Activated CD4-positive, alpha-beta T cell treated with anti-CD3 and anti-CD28 coated beads, Interleukin-2, amount 50 U/mL, for 4 hours (primary cell): ENCODE data around the gene SYTL4.

Source experiments
- DNase-seq, 2 experiments: peaks; one replicate each; pipeline ENCODE4 v3.0.0-alpha.2; 2020

Gene SYTL4

GRCh38 chrX:100687546-100687945 is 44.4 kb downstream of the SYTL4 start:
- no peak for DNase-seq

DNA sequence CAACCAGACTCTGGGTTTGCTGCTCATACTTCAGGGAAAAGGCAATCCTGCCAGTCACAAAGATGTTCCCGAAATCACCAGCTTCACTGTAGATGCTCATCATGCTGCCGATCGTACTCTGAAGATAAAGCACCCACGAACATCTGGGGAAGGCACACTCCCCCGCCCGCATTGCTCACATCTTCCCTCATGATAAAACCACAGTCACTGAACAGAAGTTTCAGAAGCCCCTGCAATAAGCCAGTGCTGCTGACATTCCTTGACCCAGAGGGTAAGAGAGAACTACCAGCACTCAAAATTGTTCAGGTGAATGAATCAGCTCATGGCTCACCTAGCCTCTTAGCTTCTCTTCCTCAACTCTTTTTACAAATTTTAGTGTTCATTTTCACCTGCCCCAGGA is 44.8 kb downstream of the SYTL4 start:
- peak in 1 of 2 experiments; percentile 5 for DNase-seq

DNA sequence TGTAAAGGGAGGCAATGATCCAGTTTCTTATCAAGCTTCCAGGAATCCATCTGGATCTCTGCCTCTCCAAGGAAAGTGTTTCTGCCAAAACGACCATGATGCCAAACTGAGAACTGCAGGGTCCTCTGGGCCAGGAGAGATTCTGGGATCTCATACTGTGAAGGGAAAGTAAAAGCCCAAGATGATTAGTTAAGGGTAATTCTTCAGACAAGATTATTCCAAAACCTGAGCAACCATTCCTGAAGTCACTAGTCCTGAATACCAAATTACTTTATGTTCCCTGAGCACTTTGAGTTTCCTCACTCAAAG is 46.0 kb downstream of the SYTL4 start:
- no peak for DNase-seq

DNA sequence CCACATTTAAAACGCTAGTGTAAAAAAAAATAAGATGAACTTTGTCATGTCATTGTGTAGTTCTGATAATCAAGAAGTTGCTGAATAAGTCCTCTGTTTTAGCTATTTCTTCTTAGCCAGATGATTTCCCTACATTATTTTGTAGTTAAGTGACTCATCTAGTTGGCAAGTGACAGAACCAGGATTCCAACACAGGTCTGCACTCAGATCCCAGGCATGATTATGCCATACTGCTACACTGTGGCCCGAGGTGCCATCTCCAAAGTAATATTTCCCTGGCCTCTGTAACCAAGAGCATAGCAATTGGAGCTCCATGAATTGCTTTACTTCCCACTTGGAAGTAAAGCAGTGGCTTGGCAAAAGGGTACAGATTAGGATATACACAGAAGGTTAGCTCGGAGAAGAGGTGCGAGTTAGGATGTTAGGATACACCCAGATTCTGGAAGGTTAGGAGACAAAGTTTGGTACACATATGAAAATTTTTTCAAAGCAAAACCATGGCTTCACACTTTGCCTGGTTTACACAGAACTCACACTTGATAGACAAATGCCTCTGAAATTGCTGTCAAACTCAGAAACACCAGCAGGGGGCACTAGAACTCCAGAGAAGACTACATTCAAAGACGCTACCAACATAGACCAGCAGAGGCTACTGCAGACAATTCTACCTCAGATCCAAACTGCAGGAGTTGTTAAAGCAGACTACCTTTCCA is 46.5 kb downstream of the SYTL4 start:
- DNase-seq: peak; percentile 46 to 48

DNA sequence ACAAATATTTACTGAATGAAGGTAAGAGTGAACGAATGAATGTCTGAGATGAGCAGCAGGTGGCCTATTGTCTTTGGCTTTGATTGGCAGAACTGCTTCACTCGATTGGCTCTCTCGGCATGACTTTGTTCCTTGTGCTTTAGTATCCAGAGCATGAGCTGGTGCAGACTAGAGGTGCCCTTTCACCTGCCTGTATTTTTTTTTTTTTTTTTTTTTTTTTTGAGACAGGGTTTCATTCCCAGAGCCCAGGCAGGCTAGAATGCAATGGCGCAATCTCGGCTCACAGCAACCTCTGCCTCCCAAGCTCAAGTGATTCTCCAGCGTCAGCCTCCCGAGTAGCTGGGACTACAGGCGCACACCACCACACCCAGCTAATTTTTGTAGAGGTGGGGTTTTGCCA is 49.0 kb downstream of the SYTL4 start:
- DNase-seq: no peak

- no peak for DNase-seq
Measured at GRCh38 chrX:100681599-100681998, 50.3 kb downstream of the SYTL4 start.

DNA sequence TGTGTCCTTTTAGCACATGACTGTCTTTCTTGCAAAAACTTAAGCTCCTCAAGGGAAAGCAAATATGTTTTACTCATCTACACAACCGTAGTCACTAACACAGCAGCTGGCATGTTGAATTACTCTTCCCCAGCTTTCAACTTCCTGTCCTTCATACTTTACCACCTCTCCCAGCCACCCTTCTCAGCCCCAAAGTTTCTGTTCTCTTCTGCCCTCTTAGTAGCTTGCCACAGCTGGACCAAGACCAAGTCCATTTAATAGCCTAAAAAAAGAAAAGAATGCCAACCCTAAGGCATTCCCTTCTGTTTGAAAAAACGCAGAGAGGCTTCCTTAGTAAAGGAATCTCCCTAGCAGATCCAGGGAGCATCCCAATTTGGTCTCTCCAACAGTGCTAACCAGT is 51.2 kb downstream of the SYTL4 start:
- no peak for DNase-seq

- no peak for DNase-seq
Measured at GRCh38 chrX:100677611-100678181, 54.2 kb downstream of the SYTL4 start.

- no peak for DNase-seq
Measured at GRCh38 chrX:100674705-100675104, 57.2 kb downstream of the SYTL4 start.

DNA sequence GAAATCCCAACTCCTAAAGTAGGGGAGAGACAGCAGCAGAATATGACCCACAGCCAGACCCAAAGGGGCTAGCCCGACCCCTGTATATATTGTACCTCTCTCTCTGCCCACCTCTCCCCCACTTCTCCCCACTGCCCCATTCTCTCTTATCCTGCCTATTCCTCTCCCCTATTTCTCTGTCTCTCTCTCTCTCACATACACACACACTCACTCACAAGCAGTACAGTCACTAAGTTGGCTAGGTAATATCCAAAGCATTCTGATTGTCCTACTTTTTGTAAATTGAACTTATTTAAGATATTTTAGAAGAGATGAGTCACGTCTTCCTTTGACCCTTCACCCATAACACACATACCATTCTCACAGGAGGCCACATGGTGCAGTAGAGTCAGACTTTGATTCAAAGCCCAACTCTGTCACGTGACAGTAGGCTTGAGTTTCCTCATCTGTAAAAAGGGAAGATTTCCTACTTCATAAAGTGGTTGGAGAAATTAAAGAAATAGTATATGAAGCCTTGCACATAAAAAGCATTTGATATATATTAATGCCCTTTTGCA is 58.4 kb downstream of the SYTL4 start:
- DNase-seq: no peak

DNA sequence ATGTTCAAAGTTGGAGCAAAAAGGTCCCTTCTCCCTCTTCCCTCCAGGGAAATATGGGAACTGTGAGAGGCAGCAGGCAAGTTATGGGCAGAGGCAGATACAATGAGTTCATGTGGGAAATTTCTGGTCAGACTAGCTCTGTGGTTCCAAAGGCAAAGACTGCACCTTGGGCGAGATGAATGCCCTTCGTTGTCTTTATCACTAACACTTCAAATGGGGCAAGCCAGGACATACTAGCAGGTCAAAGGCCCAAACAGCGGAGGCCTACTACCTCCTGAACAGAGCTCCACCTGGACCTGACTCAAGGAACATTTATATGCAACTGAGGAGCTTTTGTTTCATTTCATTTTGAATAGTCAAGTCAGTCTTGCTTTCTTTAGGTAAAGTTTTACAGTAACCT is 59.0 kb downstream of the SYTL4 start:
- DNase-seq: no peak

- no peak for DNase-seq
Measured at GRCh38 chrX:100663642-100664041, 68.3 kb downstream of the SYTL4 start.

GRCh38 chrX:100662796-100663195 is 69.1 kb downstream of the SYTL4 start:
- no peak for DNase-seq

GRCh38 chrX:100662170-100662569 is 69.8 kb downstream of the SYTL4 start:
- DNase-seq: no peak

DNA sequence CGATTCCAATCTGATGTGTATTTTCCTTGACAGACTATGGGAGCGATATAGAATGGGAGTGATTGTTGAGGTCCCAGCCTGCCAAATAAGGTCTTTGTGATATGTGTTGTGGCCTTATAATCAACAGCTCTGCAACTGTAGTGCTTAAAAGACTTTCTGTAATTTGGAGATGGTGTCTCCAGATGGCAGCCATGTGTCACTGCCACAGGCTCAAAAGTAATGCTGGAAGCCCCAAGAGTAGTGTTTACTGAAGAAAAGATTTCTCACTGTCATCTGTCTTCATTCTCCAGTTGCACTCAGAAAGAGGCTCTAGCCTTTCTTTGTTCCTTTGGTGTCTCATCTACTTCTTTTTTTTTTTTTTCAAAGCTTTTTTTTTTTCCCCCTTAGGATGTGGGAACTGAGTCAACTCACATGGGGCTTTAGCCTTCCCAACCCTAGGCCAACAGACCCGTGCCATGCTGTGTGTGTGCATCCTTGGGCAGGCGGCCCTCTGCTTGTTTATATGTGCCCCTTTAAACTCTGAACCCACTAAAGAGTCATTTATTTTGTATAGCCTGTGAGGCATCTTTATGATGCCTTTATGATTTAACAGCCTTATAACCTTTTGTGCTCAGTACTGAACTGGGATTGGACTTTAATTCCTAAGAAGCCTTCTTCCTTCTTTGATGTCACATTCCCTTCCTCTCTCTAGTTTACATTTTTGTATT is 72.3 kb downstream of the SYTL4 start:
- DNase-seq: no peak

DNA sequence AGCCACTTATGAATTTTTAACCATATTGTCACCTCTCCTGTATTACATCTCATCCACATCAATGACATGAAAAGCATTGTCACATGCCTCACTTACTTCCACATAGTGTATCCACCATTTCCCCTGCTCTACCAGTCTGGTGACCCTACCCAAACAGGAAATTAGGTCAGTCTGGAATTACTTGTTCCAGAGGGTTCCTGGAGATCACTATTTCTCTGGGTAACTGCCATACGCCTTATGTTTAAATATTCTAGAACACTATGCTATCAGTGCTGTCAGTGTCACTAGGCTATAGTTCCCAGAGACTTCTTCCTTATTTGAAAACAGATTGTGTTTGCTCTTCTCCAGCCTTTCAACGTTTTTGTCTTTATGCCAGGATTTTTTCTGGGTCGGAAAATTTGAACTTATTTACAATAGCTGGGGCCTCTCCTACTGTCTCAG is 73.0 kb downstream of the SYTL4 start:
- DNase-seq: no peak

DNA sequence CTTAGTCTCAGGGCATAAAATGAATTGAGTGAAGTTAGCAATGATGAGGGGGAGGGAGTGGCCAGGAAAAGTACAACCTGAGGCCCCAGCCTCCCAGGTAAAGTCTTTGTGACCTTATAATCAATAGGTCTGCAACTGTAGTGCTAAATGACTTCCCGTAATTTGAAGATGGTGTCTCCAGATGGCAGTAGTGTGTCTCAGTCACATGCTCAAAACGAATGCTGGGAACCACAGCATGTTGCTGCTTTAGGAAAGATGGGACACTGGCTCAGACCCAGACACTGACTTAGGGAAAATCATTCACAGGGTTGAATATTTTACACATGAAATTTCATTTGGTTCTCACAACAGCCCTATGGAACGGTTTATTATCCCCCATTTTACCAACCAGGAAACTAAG is 77.7 kb downstream of the SYTL4 start:
- DNase-seq: no peak

- no peak for DNase-seq
Measured at GRCh38 chrX:100652266-100652665, 79.7 kb downstream of the SYTL4 start.

DNA sequence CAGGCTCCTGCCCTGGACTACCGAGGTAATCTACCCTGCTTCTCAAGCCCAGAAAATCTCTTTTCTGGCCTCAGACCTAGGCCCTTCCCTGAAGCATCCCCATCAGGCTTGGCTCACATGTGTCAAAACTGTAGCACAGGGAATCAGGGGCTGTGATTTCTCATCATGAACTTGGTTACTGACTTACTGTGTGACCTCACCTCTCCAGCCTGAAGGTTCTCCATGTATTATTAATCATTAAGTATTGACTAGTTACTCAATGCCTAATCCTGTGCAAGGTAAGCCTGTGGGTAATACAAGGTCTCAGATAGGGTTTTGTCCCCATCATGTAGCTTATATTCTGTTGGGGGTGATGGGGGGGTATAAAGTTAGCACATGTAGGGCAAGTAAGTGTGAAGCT is 81.1 kb downstream of the SYTL4 start:
- no peak for DNase-seq

GRCh38 chrX:100649550-100650356 is 82.2 kb downstream of the SYTL4 start:
- no peak for DNase-seq

- DNase-seq: no peak
Measured at GRCh38 chrX:100648458-100649417, 83.2 kb downstream of the SYTL4 start.

GRCh38 chrX:100647739-100648138 is 84.2 kb downstream of the SYTL4 start:
- DNase-seq: no peak
